GM18499 (cell line): ENCODE measurements around the gene PDE6A.

Source experiments
- ATAC-seq: cut with Tn5 transposase; IDR thresholded peaks from one replicate; pipeline ENCODE4 v1.9.1; 2021; ENCODE audit warnings: moderate number of reproducible peaks; ENCODE audit not compliant: insufficient read depth, unreplicated experiment

The PDE6A gene

GRCh38 chr5:149841851-149842793 is 102.5 kb downstream of the PDE6A start:
- no peak for ATAC-seq

GRCh38 chr5:149840226-149840825 is 104.3 kb downstream of the PDE6A start:
- ATAC-seq, result no peak

DNA sequence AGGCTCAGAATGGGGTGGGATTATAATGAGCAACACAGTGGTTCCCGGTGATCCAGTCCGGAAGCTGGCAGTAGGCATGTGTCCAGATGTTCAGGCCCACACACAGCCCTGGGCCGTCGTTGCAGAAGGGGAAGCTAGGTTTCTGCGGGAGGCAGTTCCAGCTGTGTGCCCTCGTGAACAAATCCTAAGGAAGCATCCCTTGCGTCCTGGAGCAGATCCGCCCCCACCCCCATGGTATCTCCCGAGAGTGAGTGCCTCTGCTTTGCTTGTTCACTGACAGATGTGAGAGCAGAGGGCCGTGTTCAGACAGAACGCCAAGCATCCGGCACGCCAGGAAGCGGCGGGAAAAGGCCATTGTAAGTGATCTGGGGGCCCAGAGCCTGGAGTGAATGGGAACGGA is 104.8 kb downstream of the PDE6A start:
- no peak for ATAC-seq

DNA sequence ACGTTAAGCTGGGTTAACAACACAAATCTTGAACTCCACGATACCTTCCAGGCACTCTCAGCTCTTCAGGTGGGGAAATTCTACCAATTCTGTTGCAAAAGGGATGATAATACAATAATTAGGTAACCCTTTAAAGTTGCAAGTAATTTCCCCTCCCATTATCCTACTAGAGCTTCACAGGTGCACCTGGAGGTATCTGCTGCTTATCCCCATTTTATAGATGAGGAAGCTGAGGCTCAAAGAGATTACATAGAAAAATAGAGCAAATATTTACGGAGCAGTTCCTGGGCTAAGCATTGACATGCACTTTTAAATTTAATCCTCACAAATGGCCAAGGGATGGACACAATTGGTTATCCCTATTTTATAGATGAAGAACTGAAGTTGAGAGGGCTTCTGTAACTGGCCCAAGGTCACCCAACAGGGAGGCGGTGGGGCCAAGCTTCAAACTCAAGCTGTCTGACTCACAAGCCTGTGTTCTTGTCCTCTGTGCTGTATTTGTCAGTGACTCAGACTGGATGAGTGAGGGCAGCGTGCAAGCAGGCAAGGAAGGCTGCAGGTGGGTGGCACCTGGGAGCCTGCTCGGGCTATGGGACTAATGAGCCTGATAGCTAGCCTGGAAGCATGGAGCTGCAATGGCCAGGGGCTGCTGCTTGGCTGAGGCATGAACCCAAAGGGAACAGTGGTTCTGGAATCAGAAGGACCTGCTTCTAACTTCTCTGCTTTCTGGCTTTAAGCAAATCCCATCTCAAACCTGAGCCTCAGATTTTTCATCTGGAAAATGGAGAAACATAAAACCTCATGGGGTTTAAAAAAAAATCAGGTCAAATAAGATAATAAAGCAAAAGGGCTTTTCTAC is 105.5 kb downstream of the PDE6A start:
- no peak for ATAC-seq

DNA sequence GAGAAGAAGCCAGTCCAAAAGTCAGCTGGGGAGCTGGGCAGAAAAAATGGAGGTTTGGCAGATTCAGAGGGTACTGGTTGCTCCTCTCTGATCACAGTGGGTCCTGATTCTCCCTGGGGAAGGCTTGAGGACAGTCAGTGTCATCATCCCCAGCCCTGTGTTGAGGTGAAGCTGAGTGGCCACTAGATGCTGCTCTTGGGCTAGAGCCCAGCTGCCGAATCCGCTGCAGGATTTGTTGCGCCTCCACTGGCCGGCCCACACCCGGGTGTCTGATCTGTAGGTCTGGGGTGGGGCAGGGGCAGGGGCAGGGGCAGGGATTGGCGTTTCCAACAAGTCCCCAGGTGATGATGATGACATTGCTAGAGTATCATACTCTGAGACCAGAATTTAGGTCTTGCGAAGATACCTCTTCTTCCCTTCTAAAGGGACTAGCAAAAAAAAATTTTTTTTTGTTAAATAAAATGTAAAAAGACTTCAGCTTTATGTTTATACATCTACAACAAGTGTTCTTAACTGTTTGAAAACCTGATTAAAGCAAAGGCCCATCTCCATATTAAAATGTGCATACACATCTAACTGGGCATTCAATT is 106.8 kb downstream of the PDE6A start:
- no peak for ATAC-seq

DNA sequence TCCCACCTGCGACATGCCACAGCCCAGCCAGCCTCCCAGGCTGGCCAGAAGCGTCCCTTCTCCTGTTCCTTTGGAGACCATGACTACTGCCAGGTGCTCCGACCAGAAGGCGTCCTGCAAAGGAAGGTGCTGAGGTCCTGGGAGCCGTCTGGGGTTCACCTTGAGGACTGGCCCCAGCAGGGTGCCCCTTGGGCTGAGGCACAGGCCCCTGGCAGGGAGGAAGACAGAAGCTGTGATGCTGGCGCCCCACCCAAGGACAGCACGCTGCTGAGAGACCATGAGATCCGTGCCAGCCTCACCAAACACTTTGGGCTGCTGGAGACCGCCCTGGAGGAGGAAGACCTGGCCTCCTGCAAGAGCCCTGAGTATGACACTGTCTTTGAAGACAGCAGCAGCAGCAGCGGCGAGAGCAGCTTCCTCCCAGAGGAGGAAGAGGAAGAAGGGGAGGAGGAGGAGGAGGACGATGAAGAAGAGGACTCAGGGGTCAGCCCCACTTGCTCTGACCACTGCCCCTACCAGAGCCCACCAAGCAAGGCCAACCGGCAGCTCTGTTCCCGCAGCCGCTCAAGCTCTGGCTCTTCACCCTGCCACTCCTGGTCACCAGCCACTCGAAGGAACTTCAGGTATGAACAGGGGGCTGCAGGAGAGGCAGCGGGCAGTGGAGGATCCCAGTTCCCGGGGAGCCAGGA is 108.0 kb downstream of the PDE6A start:
- no peak for ATAC-seq

GRCh38 chr5:149834246-149834855 is 110.2 kb downstream of the PDE6A start:
- no peak for ATAC-seq

- ATAC-seq, result no peak
Observed at GRCh38 chr5:149833116-149833827, 111.3 kb downstream of the PDE6A start.

DNA sequence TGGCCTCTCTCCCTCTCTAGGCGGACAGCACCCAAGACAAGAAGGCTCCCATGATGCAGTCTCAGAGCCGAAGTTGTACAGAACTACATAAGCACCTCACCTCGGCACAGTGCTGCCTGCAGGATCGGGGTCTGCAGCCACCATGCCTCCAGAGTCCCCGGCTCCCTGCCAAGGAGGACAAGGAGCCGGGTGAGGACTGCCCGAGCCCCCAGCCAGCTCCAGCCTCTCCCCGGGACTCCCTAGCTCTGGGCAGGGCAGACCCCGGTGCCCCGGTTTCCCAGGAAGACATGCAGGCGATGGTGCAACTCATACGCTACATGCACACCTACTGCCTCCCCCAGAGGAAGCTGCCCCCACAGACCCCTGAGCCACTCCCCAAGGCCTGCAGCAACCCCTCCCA is 112.0 kb downstream of the PDE6A start:
- ATAC-seq, result no peak

DNA sequence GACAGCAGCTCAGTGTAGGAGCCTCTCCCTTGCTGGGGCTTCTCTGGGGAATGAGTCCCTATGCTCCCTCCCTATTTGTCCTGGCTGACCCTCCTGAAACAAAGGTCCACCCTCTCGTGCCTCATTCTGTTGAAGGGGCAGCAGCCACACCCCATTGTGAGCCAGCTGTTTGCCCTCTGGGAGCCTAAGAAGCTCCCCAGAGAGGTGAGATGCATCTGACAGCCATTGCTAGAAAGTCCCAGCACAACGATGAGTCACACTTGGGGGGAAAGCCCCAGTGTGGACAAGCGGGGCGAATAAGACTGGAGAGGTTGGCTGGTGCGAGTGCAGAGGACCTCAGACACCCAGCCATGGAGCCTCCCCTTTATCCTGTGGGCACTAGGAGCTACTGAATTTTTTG is 113.1 kb downstream of the PDE6A start:
- peak; percentile 66 for ATAC-seq

GRCh38 chr5:149830579-149830978 is 114.0 kb downstream of the PDE6A start:
- ATAC-seq, result no peak

- ATAC-seq, result no peak
Observed at GRCh38 chr5:149829954-149830353, 114.6 kb downstream of the PDE6A start.

- peak; percentile 52 for ATAC-seq
Observed at GRCh38 chr5:149828161-149829011, 116.2 kb downstream of the PDE6A start.

- ATAC-seq, result no peak
Observed at GRCh38 chr5:149827546-149827945, 117.0 kb downstream of the PDE6A start.

DNA sequence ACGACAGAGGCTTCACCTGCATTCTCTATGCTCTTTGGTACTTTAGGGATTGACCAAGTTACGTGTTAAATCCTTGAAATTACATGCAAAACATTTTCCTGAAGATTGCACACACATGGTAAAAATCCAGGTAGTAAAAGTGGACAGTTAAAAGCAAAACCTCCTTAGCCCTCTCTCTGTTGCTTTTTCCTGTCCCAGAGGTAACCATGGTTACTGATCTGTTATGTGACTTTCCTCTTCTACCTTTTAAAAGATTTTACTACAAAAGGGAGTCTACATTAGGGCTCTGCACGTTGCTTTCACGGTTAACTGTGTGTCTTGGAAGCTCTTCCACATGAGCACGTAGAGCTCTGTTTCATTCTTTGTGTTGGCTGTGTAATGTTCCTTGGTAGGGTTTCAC is 117.5 kb downstream of the PDE6A start:
- no peak for ATAC-seq

DNA sequence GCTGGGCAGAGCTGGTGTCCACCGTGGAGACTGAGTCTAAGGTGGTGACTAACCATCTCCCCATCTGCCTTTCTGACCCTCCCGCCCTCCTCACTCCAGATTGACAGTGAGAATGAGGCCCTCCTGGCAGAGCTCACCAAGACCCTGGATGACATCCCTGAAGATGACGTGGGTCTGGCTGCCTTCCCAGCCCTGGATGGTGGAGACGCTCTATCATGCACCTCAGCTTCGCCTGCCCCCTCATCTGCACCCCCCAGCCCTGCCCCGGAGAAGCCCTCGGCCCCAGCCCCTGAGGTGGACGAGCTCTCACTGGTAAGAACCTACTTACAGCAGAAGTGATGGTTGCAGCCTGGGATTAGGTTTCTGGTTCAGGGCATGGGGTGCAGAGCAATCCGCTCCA is 118.0 kb downstream of the PDE6A start:
- no peak for ATAC-seq

DNA sequence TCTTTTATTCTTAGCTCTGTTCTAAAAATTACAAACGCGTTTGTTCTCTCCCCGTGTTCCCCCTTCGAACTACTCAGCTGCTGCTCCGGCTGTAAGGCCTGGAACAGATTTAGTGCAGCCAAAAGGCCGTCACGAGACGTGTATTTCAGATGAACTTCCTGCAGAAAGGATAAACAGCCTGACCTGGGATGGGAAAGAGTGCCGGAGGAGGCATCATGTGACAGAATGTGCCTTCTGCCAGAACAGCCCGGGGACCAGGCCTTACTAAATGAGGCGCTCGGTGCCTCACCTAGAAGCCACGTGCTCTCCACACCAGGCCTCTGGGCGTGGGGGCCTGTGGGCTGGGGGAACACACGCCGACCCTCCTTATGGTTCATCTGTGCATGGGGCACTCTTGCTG is 119.7 kb downstream of the PDE6A start:
- ATAC-seq, result no peak

DNA sequence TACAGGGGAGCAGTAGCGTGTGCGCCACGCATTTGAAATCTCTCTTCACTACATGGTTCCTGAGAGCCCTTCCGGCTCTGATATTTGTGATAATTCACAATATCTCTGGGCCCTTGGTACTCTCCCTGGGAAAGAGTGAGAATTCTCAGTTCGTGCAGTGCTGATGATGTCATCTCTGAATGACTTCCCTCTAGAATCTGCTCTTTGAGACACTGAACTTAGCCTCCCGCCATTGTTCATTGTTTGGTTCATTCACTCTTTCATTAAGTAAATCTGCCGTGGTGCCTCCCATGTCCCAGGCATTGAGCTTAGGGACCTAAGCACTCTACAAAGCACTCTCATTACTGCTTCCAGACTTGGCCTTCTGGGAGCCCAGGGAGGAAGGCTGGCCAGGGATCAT is 120.5 kb downstream of the PDE6A start:
- ATAC-seq, result no peak
